ENCODE data around the gene MED26.
A peak's percentile ranks its signal among the peaks of the same experiment; 100 is the strongest.

The MED26 gene

DNA sequence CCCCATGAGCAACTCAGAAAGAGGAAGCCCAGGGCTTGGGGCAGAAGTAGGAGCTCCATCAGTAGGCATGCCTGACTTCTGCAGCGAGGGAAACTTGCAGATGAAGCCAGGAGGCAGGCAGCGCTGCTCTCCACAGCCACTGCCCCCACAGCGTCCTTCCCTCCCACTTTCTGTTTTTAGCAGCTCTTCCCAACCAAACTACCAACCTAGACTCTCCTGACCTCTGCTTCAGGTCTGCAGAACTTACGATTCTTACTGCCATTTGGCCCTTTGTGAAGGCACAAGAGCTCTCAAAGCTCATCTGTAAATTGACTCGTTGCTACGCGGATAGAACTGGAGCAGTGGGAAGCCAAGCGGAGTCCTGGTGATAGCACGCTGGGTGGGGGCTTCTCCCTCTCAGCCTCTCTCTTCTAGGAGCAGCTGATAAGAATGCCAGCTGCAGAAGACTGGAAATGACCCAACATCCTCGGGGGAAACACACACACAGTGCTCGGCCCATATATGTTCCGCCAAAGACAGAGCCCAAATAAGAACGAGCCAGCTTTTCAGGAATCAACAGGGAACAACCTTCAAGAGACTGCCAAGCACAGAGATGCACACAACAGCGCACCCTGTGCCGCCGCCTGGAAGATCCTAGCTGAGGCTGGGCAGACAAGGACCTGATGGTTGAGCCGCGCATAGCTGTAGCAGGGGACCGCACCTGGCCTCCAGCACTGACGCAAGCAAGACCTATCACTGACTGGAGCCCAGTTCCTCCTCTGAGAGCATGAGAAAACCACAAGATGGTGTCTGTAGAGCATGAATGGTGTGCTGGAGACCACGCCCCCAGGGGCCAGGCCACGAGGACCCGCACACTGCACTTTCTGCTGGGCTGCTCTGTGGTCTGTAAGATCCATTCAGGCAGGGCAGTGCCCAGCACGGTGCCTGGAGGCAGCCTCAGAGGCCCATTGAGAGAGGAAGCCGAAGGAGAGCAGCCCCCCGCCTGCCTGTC, 39.9 kb downstream of the MED26 start:
- DNase-seq, result peak; percentile 56

DNA sequence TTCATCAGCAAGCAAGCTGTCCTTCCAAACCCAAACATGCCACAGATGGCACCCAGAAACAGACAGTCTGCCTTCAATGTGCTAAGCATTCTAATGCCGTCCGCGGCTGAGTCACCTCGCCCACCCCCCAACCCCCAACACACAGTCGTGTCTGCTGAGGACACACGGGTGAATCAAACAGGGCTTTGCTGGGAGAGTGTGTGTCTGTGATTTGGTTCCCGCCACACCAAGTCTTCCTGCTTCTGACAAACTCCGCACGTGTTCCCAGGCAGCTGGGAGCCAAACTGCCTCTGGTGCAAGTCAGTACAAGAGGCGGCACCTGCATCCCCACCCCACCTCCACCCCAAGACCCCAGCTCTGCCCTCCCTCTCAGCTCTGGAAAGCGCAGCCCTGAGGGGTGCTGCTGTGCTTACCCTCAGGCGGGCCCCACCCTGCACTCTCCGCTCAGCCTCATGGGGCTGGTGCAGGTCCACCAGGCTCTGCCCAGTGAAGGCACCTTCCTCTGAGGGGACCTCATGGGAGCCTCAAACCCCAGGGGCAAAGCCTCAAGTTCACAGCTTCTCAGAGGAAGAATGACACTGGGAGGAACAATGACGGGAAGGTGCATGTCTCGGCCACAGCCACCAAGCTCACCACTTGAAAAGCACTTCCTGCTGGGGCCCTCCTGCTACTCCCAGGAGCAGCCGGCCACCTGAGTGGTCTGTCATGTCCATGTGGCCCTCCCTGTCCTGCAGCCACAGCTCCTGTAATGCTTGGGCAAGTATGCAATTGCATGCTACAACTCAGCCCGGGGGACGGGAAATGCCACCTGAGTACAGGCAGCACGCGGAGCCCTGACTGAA, 40.8 kb downstream of the MED26 start:
- DNase-seq, result peak; percentile 64

DNA sequence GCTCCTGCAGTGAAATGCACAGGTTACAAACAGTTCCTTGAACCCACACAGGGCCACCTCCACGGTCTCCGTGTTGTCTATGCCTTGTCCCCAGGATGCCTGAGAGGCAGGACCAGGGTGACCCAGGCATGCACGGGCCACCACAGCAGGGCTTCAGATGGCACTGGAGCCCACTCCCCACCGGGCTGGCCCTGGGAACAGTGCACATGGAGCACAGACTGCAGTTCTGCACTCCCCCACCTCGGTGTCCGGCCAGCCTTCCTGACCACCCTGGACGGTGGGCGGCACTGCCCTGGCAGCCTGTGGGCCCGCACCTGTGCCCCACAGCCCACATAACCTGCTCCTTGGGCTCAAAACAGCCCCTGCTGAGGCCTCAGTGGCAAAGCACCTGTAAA, 41.5 kb downstream of the MED26 start:
- no peak for DNase-seq

DNA sequence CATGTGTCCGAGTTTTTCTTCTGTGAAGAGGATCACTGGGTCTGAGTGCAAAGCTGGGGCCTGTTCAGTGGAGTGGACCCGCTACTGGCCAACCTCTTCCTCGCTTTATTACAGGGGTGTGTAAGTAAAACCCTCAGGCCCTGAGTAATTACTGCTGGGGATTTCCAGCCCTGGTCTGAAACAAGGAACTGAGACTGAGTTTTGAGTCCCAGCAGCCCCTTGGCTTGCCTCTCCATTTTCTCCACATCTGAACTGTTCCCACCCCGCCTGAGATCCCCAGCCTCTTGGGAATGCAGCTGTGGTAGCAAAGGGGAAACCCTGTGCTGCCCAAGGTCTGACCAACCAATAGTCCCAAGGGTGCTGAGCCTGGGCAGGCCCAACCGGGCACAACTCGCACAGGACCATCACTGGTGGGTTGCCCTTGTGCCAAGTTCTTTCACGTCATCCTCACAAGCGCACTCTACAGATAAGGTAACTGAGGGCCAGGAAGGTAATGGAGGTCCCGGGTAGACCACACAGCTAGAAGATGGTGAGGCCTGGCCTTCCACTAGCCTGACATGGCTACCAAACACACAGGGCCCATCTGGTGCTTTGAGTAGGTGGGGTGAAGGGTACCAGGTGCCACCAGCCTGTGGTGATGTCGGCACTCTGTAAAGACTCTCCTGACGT, 42.1 kb downstream of the MED26 start:
- DNase-seq, result peak; percentile 62

DNA sequence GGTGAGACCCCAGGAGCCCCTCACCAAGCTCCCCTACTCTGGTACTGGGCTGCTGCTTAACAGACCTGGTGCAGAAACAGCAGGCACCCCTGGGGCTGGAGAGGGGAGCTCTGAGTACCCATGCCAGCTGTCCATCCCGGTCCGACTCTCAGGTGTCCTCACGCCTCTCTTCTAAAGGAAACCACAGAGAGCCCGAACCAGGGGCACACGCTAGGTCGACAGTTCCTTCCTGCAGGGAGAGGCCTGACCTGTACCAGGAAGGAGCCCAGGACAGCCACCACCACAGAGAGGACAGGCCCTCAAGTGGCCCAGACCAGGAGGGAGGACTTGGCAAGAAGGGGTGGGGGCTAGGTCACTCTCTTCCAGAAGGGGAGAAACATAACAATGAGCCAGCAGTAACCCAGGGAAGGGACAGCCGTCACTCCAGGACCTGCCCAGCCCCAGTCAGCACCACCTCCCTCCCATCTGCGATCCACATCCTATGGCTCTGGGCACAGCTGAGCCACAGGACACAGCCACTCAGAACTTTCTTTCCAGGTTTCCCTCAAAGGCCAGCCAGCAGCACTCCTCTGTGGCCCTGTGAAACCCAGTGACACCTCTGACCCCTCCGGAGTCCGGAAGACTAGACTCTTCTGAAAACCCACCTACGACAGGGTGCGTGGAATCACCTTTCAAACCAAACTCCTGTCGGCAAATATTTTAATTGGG, 42.8 kb downstream of the MED26 start:
- no peak for DNase-seq

DNA sequence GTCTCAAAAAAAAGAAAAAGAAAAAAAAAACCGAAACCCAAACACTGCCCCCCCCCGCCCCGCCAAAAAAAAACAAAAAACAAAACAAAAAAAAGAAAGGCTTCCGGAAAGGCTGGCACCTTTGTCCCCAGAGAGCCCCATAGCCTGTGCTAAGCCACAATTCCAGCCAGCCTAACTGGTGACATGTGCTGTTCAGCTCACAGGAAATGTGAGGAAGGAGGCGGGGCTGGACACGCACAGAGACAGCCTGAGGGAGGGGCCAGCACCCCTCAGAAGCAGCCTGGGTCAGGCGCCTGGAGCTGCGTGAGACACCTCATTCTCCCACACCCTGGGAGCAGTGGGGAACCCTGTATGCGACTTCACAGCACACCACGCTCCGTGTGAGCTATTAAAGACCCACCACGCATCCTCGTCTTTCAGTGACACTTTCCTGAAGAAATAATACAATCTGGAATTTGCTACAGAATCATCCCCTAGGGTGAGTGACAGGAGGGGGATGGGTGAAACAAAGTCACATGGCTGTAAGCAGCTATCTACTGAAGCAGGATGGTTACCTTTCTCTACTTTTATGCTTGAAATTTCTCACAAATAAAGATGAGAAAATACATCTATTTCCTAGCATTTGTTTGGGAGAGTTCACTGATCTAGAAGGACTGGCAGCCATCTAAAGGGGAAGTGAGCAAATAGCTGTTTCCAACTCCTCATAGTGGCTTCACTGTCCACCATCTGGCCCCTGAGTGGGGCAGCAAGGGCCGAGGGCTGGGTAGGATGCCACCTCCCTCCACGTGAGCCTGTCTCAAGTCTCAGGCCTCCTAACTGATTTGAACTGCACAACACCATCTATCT, 43.5 kb downstream of the MED26 start:
- peak; percentile 89 for DNase-seq

DNA sequence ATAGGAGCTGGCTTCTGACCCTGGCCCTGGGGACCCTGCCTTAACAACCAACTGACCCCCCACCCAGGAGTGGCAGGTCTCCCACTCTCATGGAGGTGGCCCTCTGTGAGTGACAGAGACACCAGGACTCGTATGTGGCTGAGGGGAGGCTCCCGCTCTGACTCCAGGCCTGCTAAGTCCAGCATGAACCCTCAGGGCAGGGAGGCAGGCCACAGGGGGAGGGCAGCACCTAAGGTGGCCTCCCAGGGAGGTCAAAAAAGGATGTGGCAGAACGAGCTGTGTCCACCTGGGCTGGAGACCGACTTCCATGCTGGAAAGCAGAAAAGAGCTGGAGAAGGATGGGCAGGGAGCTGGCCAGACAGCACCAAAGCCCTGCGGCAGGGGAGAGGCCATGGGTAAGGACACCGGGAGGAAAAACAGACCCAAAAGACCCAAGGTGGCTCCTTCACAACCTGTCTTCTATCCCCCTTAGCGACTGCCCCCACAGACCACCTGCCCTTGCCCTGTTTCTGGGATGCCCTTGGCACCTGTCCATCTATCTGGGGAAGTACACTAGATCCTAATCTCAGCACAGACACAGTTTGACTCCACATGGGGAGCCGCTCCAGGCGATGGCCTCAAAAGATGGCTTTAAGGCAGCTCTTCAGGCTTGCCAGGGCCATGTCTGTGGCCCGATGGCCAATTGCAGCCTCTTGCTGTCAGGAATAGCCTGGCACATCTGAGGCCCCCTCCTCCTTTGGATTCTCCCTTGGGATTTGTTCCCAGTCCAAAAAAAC, 45.3 kb downstream of the MED26 start:
- DNase-seq, result no peak

DNA sequence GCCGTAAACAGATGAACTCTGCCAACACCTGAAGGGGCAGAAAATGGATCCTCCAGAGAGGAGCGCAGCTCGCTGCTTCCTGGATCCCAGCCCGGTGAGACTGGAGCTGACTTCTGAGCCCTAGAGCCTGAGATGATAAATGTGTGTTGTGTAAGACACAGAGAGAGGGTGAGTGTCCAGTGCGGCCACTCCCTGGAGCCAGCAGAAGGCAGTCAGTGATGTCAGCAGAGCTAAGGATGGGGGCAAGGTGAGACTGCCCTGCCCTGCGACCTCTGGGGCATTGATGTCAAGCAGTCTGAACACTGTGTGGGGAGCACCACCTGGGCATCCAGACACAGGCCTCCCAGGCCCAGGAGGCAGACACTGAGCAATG, 46.0 kb downstream of the MED26 start:
- no peak for DNase-seq

DNA sequence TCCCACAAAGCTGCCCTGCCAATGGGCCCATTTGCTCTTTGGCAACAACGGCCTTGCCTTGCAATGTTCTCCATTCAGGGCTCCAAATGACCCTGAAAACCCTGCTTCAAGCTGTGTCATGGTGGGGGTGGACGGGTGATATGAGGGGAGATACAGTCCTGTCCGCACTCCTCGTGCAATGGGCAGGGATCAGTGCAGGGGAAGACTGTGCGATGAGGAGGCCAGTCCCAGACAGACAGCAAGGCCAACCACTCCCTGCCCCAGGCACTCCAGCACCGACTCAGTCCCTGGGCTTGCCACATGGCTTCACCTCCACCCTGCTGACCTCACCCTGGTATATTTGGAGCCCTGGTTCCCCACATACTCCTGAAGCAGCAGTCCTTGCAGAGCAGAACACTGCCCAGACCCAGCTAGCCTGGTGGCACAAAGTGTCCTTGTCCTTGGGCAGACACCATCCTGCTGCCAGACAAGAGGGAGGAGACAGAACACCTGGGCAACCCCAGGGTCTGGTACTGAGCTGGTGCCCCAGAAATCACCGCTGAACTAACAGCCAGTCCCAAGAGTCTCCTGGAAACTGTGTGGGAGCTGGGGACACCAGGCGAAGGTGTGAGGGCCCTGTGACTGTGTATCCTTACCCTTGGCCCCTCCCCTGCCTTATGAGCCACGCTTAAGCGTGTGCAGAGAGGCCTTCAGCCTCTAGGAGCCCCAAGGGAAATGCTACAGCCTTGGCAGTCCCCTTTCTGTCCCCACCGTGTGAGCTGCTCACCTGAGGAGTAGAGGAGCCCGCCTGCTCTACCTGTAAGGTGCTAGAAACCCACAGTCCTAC, 46.6 kb downstream of the MED26 start:
- DNase-seq, result no peak

DNA sequence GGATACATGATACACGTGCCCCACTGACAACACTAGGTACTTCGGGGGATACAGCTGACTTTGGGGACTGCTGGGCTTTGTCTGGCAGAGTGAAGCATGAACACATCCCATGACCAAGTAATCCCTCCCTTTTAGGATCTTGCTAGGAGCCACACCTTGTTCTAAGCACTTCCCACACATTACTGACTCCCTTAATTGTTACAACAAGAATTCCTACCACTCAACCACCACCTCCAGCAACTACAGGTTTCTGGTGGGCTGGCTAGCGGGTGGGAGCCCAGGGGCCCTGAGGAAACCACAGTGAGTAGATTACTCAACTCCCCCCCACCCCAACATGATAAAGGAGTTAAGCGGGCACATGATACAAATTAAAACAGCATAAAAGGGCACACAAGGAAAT, 48.6 kb downstream of the MED26 start:
- no peak for DNase-seq

DNA sequence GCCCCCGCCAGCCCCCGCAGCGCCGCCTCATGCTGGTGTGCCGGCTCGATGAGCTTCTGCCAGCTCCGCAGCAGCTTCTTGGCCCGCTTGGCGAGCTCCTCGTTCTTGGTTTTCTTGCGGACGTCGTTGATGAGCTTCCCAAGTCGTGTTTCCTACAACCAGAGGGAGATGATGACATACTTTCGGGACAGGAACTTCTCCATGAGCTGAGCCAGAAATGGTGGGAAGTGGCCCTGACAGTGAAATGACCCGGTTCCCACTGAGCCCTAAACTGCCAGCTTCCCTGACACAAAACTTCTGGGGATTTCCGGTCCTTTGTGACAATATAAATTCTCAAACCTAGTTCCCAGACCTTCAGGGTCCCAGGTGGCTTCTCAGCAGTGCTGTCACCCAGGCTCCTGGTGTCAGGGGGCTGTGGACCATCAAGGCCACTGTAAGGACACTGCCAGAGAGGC, 50.4 kb downstream of the MED26 start:
- DNase-seq, result no peak

DNA sequence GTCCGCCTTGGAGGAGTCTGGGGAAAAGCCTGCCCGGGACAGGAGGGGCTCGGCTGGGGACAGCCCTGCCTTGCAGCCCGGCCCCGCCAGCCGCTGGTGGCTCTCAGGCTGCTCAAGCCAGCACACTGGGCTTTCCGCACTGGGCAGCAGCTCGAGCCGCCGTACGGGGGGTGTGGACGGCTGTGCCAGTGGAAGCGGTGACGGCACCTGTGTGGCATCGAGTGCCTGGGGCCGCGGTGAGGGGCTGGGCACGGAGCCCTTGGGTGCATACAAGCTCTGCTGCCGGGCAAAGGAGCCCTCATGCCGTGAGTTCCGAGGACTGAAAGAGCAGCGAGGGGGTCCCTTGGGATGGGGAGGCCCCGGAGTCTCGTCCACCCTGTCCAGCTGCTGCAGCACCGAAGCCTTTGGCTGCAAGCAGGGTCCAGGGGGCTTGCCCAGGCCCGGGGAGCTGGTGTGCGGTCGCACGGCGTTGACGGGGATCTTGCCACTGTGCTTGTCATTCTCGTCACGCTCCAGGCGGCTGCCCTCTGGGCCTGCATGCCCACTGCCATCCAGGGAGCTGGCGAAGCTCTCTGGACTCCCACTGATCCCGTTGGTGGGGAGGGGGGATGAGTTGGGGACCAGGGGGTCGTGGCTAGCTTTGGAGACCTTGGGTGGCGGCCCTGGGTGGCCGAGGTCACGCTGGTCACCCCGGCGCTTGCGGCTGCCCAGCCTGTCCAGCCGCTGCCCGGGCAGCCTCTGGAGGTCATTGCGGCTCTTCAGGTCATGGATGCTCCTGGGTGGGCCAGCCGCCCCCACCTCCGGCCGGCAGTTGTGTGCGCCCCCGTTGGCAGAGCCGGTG, 51.1 kb downstream of the MED26 start:
- DNase-seq, result no peak

DNA sequence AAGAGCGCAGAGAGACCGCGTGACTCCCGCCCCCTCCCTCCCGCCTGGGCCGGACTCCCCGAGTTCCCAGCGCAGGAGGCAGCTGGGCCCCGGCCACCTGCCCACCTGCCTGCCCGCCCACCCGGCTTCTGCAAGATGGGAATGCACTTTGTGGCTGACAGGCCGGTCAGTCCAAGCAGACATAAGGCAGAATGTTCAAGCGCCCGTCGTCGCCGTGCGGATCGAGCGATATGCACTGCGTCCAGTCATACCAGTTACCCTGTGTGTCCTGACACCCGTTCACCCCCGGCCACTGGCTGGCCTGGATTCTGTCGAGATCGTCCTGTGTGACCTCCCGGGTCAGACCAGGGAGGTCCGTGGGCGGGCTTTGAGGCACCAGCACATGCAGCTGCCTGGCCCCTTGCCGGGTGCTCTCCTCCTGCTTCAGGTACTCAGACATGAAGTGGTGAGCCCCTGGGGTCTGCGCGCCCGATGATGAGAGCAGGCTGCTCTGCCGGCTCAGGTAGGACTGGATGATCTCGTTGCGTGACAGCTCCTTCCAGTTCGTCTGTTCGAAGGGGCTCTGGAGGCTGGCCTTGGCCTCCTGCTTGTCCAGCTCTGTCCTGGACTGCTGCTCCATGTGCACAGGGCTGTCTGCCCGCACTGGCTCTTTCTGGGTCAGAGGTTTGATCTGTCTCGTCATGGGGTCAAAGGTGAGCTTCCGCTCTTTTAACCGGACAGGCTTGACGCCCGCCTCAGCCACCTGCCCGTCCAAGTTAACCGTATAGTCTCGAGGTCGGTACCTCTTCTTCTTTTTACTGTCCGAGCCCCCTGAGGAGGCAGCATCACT, 51.9 kb downstream of the MED26 start:
- DNase-seq, result no peak

DNA sequence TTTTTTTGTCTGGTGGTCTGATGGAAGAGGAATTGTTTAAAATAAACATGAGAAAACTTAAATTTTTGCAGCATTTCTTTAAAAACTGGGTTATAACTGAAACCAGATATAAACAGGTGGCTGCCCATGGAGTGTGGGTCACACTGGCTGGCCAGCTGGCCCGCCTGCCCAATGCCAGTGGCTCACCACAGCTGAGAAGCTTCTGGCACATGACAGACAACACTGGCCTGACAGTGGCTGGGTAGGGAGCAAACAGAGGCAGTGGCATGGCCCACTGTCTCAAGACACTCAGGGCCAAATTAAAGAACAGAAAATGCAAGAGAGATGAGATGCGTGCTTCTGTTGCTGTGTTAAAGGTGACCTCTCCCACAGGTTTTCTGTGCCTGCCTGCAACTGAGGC, 52.7 kb downstream of the MED26 start:
- no peak for DNase-seq

DNA sequence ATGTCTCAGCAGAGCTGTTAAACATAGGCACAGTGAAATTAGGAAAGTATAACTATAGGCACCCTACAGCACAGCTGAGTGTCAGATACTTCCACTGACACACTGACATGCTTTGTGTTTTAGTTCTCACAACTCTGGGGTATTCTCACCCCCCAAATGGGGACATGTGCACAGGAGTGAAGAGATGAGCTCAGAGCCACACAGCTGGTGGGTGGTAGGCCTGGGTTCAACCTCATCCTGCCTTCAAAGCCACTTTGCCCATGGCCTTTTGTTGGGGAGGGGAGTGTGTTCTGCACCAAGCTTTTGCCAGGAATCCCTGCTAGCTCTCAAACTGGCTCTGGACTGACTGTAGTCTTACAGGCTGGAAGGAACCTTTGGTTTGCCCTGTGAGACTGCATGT, 54.1 kb downstream of the MED26 start:
- DNase-seq, result no peak

DNA sequence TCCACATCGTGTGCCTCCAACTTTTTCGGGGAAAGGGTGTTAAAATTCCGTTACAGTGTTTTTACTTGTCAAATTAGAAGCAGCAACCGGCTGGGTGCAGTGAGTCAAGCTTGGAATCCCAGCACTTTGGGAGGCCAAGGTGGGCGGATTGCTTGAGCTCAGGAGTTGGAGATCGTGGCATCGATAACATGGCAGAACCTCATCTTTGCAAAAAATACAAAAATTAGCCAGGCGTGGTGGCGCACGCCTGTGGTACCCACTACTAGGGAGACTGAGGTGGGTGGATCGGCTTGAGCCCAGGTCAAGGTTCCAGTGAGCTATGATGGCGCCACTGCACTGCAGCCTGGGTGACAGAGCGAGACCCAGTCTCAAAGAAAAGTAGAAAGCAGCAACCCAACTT, 54.7 kb downstream of the MED26 start:
- DNase-seq, result no peak

DNA sequence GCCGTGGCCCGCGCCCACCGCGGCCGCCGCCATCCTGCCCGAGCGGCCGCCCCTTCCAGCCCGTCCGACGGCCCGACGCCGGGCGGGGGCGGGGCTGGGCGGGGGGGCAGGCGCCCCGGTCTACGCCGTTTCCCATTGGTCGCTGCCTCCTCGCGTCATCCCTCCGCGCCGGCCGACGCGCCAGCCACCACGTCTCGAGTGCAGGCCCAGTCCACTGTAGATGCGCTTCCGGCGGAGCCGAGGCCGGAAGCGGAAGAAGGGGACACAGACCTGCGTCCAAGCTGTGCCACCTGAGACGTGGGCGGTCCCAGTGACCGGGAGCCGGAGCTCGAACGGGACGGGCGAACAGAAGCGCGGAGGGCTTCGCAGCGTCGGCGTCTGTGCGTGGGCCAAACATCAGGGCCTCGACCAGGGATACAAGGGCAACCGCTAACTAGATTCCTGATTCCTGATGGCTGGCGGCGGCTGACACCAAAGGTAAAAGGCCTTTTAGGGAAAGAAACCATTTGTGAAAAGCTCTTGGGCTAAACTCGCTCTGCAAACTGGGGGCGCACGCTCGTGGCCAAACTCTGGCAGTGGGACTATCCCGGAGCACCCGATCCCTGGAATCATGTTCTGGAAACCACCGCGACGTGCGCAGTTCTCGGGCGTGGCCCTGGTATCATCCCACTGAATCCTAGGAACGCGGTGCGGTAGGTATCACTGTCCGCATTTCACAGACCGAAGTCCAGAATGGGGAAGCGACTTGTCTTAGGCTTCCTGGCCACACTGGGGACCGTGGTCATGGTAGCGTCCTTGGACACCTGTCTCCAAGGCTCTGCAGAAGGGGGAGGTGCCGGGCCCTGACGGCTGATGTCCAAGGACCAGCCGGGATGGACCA, 55.4 kb downstream of the MED26 start, which contains the start of gene SLC35E1:
TSS of gene SLC35E1 (minus strand) at position 84 of the 880 bp plus-strand sequence. CDS start at position 33, 51 bp downstream.
- DNase-seq, result peak; percentile 91
